GM04503 (cell line): ENCODE results near the gene SFXN3.
"Not testable (repeated sequence)": the region's sequence is repeated elsewhere in the genome, so short reads cannot be mapped to it uniquely, and the experiment has no call there.

Experiments used
- DNase-seq: peaks from one replicate; pipeline ENCODE4 v3.0.0-alpha.2; 2012; ENCODE audit warnings: low read depth

SFXN3 gene

GRCh38 chr10:101015582-101015973, 15.5 kb upstream of the SFXN3 start:
- DNase-seq, result no peak

DNA sequence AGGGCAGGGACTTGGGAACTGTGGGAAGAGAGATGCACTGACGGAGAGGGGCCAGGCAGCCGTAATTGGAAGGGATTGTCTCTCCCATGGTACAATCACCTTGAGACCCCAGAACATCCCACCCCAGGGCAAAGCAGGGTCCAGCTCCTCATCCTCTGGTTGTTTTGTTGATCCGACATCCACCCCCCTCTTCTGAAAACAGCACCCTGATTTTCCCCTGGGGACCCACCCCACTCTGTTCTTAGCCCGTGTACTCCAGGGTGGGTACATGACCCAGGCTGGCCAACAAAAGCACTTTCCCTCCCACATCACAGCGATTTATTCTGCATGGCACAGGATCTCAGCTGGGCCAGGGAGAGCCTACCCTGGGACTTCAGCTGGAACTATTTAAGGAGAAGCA, 14.2 kb upstream of the SFXN3 start:
- DNase-seq, result no peak

DNA sequence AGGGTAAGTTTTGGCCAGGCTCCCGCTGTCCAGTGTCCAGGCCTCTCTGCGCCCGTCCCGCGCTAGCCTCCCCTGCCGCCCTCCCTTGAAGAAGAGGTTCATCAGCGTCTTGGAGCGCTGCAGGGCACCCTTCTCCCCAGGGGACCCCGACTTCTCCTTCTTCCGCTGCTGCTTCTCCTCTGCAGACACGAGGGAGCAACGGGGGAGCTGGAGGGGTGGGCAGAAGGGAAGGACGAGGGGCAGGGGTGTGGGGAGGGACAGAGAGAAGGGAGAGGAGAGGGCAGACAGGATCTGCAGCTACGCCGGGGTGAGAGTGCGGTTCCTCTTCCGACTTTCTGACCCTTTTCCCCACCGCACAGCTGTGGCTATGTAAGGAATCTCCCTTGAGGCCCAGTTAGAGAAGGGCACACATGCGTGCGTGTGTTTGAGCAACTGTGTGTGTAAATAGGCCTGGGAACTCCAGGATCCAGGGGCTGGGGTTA, 12.9 kb upstream of the SFXN3 start:
- DNase-seq, result no peak

DNA sequence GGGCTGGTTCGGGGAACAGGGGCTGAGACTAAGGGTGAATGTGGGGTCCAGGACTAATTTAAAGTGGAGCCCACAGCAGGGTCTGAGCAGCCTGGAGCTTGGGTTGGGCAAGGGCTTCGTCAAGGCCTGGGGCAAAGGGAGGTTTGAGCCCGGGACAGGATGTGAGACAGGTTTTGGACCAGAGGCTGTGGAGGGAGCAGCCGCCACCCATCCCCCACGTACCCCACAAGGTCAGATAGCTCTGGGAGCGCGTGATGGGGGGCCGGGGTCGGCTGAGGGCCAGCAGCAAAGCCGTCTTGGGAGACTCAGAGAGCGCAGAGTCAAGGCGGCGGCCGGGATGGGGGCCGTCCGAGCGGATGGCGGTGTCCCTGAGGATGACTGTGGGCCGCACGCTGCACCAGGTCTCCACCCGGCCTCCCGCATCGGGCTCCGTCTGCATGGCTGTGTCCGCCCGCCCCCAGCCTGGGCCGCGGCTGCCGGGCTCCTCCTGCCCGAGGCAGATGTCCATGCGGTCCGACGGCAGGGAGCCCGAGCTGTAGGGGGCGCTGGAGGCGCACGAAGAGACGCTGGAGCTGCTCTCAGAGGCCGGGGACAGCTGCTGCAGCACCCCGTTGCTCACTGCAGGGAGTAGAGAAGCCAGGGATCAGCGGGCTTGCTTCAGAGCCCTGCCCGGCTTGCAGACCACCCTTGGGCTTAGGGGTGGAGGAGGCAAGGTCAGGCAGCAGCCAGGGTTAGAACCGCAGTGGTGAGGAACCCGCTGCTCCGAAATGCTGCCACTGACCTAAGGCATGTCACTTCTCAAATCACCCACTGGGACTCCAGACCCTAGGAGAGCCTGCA, 12.2 kb upstream of the SFXN3 start:
- DNase-seq, result no peak

DNA sequence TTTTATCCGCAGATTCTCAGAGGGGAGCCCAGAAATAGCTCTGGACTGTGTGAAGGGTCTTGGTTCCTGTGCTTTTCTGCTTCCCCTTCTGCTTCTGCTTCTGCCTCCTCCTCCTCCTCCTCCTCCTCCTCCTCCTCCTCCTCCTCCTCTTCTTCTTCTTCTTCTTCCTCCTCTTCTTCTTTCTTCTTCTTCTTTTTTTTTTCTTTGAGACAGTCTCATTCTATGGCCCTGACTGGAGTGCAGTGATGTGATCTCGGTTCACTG, 11.7 kb upstream of the SFXN3 start:
- no peak for DNase-seq

GRCh38 chr10:101020427-101021075, 10.5 kb upstream of the SFXN3 start:
- DNase-seq, result no peak

DNA sequence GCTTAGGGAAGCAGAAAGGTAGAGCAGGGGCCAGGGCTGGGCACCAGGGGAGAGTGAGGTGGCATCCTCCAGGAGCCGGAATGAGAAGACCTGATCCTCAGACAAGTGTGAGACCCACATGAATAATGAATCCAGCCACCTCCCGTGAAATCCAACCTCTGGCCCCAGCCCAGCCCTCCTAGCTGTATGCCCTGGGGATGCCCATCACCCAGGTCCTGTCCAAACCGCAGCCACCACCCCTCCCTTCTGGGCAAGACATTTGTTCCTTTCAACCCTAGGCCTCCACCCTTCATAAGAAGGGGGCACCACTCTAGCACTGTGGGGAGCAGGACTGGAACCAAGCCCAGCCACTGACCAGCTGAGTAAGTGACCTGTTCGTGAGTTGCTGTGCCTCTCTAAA, 9.8 kb upstream of the SFXN3 start:
- DNase-seq, result no peak

- DNase-seq, result no peak
Measured at GRCh38 chr10:101021692-101022251, 9.3 kb upstream of the SFXN3 start.

DNA sequence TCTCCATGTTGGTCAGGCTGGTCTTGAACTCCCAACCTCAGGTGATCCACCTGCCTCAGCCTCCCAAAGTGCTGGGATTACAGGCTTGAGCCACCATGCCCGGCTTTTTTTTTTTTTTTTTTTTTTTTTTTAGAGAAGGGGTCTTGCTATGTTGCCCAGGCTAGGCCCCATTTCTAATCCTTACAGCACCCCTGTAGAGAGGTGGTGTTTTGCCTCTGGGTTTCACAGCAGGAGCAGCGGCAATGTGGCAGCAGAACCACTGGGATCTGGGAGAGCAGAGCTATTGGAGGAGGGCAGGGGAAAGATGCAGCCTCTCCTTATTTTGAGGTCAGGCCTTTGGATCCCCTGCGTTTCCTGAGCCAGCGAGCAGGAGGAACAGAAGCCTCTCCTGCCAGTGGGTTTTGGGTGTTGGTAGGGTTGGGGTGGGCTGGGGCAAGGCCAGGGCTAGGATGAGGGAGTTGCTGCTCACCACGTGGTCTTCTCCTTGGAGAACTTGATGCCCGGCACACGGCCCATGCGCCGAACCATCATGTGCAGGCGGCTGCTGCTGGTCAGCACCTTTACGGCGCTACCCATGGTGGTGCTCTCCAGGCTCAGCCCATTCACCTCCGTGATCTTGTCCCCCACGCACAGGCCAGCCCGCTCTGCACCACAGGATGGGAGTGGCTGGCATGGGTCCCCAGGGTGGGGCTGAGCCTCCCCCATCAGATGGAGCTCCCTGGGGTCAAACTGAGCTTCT, 7.9 kb upstream of the SFXN3 start:
- no peak for DNase-seq

- no peak for DNase-seq
Measured at GRCh38 chr10:101027106-101027720, 3.8 kb upstream of the SFXN3 start.

GRCh38 chr10:101028446-101029337, 2.3 kb upstream of the SFXN3 start:
- no peak for DNase-seq

GRCh38 chr10:101029520-101030295, 1.3 kb upstream of the SFXN3 start:
- no peak for DNase-seq

- no peak for DNase-seq
Measured at GRCh38 chr10:101030496-101031127, 422 bp upstream of the SFXN3 start.

GRCh38 chr10:101031796-101032636, 982 bp downstream of the SFXN3 start:
- no peak for DNase-seq

DNA sequence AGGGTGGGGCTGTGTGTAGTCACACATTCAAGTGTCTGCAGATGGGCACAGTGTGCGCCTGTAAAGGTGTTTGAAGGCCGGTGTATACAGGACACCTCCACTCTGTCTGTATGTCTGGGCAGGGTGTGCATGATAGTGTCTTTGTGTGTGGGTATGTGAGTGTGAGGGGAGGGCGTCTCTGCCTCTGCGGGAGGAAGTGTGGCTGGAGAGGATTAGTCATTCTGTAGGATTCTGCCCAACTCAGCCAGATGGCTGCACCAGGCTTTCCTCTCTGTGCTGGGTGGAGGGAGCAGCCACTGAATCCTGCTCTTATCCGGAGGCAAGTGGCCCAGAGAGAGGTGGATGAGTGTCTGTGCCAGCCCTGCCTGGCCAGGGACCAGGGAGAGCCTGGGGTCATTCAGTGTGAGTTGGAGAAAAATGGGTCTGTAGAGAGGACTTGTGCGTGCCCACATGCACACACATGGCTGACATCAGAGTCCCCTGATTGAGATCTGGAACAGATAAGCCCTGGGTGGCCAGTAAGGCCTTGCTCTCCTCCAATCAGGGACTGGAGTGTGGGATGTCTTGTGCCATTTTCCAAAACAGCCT, 1.7 kb downstream of the SFXN3 start:
- DNase-seq, result peak; percentile 72

DNA sequence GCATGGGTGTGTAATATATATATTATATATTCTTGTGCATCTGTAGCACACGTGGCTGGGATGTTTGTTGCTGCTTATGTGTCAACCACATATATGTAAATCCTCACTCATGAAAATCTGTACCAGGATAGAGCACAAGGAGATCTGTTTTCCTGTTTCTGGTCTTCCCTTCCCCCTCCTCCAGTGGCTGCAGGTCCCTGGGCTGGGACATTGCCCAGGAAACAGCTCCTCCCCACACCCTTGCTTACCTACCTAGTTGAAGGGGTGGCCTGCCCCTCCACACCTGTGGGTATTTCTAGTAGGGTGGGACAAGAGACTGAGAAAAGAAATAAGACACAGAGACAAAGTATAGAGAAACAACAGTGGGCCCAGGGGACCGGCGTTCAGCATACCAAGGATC, 2.2 kb downstream of the SFXN3 start:
- no peak for DNase-seq

- not testable (repeated sequence) for DNase-seq
Measured at GRCh38 chr10:101034404-101034803, 3.4 kb downstream of the SFXN3 start.

GRCh38 chr10:101035314-101035713, 4.3 kb downstream of the SFXN3 start:
- DNase-seq, result no peak
